Coronary artery (tissue), 2 donors: Measurements from ENCODE around the gene MARF1.

ENCODE experiments used
- DNase-seq: peaks from one replicate; pipeline ENCODE4 v3.0.0-alpha.2; 2017; ENCODE audit warnings: low spot score
- H3K27ac ChIP-seq, 2 donors: fragments of 200-600 bp; sonication (generic); one replicate each; pipeline ENCODE4 v1.5.1; 2016 to 2019
- H3K4me3 ChIP-seq: fragments of 200-600 bp; sonication (generic); 2 replicates; pipeline ENCODE4 v1.5.1; 2016; ENCODE audit warnings: mild to moderate bottlenecking, moderate library complexity
- TF ChIP-seq, protein P1 (sequence below): fragments of 200-600 bp; sonication (generic); IDR thresholded peaks from one replicate; pipeline ENCODE4 v1.5.1; 2019; ENCODE audit warnings: antibody characterized with exemption

Gene MARF1

DNA sequence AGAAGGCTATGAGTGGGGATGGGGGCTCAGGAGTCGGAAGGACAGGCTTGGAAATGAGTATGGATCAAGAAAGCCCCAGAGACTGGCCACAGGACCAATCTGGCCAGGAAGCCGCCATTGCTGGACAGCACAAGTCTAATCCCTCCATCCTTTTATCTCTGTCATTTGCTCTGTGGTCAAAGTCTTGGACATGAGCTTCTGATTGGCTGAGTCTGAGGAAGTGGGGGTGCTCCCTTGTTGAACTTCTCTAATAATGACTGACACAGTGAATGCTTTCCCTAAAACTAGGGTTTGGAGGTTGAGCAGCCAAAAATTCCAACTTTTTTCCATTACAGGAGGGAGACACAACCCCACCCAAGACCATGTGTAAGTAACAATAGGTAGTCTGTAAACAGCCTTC is 97.4 kb downstream of the MARF1 start:
- TF ChIP-seq, protein P1, sequence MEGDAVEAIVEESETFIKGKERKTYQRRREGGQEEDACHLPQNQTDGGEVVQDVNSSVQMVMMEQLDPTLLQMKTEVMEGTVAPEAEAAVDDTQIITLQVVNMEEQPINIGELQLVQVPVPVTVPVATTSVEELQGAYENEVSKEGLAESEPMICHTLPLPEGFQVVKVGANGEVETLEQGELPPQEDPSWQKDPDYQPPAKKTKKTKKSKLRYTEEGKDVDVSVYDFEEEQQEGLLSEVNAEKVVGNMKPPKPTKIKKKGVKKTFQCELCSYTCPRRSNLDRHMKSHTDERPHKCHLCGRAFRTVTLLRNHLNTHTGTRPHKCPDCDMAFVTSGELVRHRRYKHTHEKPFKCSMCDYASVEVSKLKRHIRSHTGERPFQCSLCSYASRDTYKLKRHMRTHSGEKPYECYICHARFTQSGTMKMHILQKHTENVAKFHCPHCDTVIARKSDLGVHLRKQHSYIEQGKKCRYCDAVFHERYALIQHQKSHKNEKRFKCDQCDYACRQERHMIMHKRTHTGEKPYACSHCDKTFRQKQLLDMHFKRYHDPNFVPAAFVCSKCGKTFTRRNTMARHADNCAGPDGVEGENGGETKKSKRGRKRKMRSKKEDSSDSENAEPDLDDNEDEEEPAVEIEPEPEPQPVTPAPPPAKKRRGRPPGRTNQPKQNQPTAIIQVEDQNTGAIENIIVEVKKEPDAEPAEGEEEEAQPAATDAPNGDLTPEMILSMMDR, result no peak
- DNase-seq, result no peak
- no peak overlapping the region for H3K4me3 ChIP-seq
- no peak overlapping the region for H3K27ac ChIP-seq

DNA sequence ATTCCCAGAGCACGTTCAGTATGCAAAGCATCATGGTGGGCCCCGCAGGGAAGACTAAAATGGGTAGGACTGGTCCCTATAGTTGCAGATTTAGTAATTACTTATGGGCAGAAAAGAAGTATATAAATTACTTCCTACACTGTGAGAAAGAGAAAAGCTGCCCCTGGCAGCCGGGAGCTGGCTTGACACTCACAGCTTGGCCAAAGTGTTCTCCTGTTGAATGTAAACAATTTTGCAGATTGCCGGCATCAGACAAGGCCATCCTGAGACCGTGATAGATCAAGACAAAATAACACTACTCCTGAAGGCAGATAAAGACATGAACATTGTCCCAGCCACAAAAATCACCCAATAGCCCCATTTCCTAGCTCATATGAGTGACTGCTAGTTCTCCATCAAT is 98.5 kb downstream of the MARF1 start:
- no peak overlapping the region for H3K27ac ChIP-seq
- DNase-seq, result no peak
- no peak overlapping the region for H3K4me3 ChIP-seq
- TF ChIP-seq, protein P1, result no peak
